ENCODE results near the gene OSBPL3.

GRCh38 chr7:24754906-24755506, 225.0 kb downstream of the OSBPL3 start:
- TF ChIP-seq CTCF (IDR thresholded peaks at IDR 0.05) (no peak), POLR2A (IDR thresholded peaks at IDR 0.05) (no peak)

Measured in esophagus squamous epithelium (tissue), 4 donors.